BE2C (cell line): Measurements from ENCODE around the gene MRRF.

Source experiments
- DNase-seq: peaks from one replicate; pipeline ENCODE4 v3.0.0-alpha.2; 2020
- H3K27me3 ChIP-seq: fragments of 250-450 bp; sonication (Bioruptor Pico); 2 replicates; pipeline ENCODE4 v1.5.1; 2020; ENCODE audit warnings: mild to moderate bottlenecking
- H3K36me3 ChIP-seq: fragments of 250-450 bp; sonication (Bioruptor Pico); 2 replicates; pipeline ENCODE4 v1.5.1; 2020; ENCODE audit warnings: mild to moderate bottlenecking
- H3K4me1 ChIP-seq: fragments of 250-450 bp; sonication (Bioruptor Pico); 2 replicates; pipeline ENCODE4 v1.5.1; 2020
- H3K4me3 ChIP-seq: 2 replicates; pipeline ENCODE4 v1.5.1; 2011; ENCODE audit warnings: low read depth, low read length
- H3K9me3 ChIP-seq: fragments of 250-450 bp; sonication (Bioruptor Pico); 2 replicates; pipeline ENCODE4 v1.5.1; 2020
- CTCF ChIP-seq: IDR thresholded peaks from 2 replicates; pipeline ENCODE4 v1.5.1; 2012; ENCODE audit warnings: mild to moderate bottlenecking, low read depth, low read length

MRRF gene

GRCh38 chr9:122236681-122237080, 28.0 kb upstream of the MRRF start:
- DNase-seq = no peak
- H3K4me3 ChIP-seq = no peak overlapping the region
- peaks cover 23% of the 10 kb centered on the region for H3K36me3 ChIP-seq
- no peaks in the 10 kb centered on the region for H3K9me3 ChIP-seq
- no peak for TF ChIP-seq CTCF
- no peaks in the 10 kb centered on the region for H3K4me1 ChIP-seq
- H3K27me3 ChIP-seq = peaks cover 24% of the 10 kb centered on the region

GRCh38 chr9:122239722-122240121, 25.0 kb upstream of the MRRF start:
- Histone ChIP-seq H3K4me3 (no peak overlapping the region), H3K4me1 (no peaks in the 10 kb centered on the region), H3K9me3 (no peaks in the 10 kb centered on the region), H3K27me3 (peaks cover under 1% of the 10 kb centered on the region; the same call in 1 of the 2 replicates), H3K36me3 (peaks cover 48% of the 10 kb centered on the region)
- TF ChIP-seq CTCF = no peak
- DNase-seq = no peak

- H3K36me3 ChIP-seq = peaks cover 84% of the 10 kb centered on the region
- no peak overlapping the region for H3K4me3 ChIP-seq
- TF ChIP-seq CTCF = no peak
Measured at GRCh38 chr9:122244349-122244748, 20.3 kb upstream of the MRRF start.

GRCh38 chr9:122246666-122247065, 18.0 kb upstream of the MRRF start:
- no peak for DNase-seq
- Histone ChIP-seq H3K9me3 (0 out of 2 replicates have a peak, but pooled peaks cover 2% of the 10 kb centered on the region), H3K27me3 (no peaks in the 10 kb centered on the region), H3K36me3 (peaks cover 81% of the 10 kb centered on the region), H3K4me3 (no peak overlapping the region), H3K4me1 (no peaks in the 10 kb centered on the region)
- TF ChIP-seq CTCF = no peak

More at GRCh38 chr9:122244349-122244748, 20.3 kb upstream of the MRRF start:
- H3K9me3 ChIP-seq = 0 out of 2 replicates have a peak, but pooled peaks cover 2% of the 10 kb centered on the region
- no peak for DNase-seq
- H3K27me3 ChIP-seq = no peaks in the 10 kb centered on the region
- no peaks in the 10 kb centered on the region for H3K4me1 ChIP-seq

- H3K9me3 ChIP-seq = 0 out of 2 replicates have a peak, but pooled peaks cover 2% of the 10 kb centered on the region
- TF ChIP-seq CTCF = no peak
- H3K4me3 ChIP-seq = no peak overlapping the region
- no peaks in the 10 kb centered on the region for H3K27me3 ChIP-seq
- no peaks in the 10 kb centered on the region for H3K4me1 ChIP-seq
- no peak for DNase-seq
- H3K36me3 ChIP-seq = peaks cover 83% of the 10 kb centered on the region
Measured at GRCh38 chr9:122248448-122248865, 16.2 kb upstream of the MRRF start.

GRCh38 chr9:122251351-122251750, 13.3 kb upstream of the MRRF start:
- Histone ChIP-seq H3K4me1 (no peaks in the 10 kb centered on the region; the same call in 1 of the 2 replicates), H3K36me3 (peaks cover 70% of the 10 kb centered on the region), H3K4me3 (no peak overlapping the region), H3K9me3 (0 out of 2 replicates have a peak, but pooled peaks cover 2% of the 10 kb centered on the region), H3K27me3 (no peaks in the 10 kb centered on the region)
- no peak for TF ChIP-seq CTCF
- no peak for DNase-seq
